Measurements from ENCODE around the gene SKAP1.

DNA sequence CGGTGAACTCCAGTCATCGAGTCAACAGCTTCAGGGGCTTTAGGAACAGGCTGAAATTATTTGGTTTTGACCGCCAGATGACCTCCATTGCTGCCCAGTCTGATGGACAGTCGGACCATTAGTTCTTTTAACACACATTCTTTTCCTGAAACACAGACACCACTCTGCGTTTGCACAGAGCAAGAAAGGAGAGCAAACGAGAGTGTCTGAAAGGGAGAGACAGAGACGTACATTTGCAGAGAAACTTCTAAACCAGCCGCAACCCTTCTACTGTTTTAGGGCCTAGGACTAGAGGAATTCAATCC lies 166.3 kb downstream of the SKAP1 start:
- no peak for TF ChIP-seq EZH2phosphoT487 (conservative IDR thresholded peaks at IDR 0.05; ENCODE audit: low read length)
- TF ChIP-seq, protein P1, sequence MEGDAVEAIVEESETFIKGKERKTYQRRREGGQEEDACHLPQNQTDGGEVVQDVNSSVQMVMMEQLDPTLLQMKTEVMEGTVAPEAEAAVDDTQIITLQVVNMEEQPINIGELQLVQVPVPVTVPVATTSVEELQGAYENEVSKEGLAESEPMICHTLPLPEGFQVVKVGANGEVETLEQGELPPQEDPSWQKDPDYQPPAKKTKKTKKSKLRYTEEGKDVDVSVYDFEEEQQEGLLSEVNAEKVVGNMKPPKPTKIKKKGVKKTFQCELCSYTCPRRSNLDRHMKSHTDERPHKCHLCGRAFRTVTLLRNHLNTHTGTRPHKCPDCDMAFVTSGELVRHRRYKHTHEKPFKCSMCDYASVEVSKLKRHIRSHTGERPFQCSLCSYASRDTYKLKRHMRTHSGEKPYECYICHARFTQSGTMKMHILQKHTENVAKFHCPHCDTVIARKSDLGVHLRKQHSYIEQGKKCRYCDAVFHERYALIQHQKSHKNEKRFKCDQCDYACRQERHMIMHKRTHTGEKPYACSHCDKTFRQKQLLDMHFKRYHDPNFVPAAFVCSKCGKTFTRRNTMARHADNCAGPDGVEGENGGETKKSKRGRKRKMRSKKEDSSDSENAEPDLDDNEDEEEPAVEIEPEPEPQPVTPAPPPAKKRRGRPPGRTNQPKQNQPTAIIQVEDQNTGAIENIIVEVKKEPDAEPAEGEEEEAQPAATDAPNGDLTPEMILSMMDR (IDR thresholded peaks at IDR 0.05; ENCODE audit: insufficient read depth, low read length, poor library complexity, severe bottlenecking), result no peak

Data from SU-DHL-6 (cell line).